Activated CD8-positive, alpha-beta T cell treated with anti-CD3 and anti-CD28 coated beads for 36 hours (primary cell): ENCODE results near the gene GARIN5A. TPM values are rescaled to one million over a fixed set of nuclear protein-coding genes. Genes with fewer than 3 reads are reported as not detected.
"Not testable (repeated sequence)": the region's sequence is repeated elsewhere in the genome, so short reads cannot be mapped to it uniquely, and the experiment has no call there.

Source experiments
- ATAC-seq: fragments of 200-7000 bp; cut with Tn5 transposase; one replicate; pipeline ENCODE4 v1.10.0; 2021; ENCODE audit warnings: mild to moderate bottlenecking, moderate library complexity
- CTCF ChIA-PET: fragments of 350-600 bp; sonication (Branson Sonifier 250); formaldehyde crosslinking; loops from one replicate; lab custom pipeline; 2021; ENCODE audit warnings: antibody characterized with exemption; lab: Charles Lee
- POLR2A ChIA-PET: fragments of 350-600 bp; sonication (Branson Sonifier 250); formaldehyde crosslinking; loops from one replicate; lab custom pipeline; 2021; ENCODE audit warnings: antibody characterized with exemption; lab: Charles Lee
- DNase-seq: peaks from one replicate; pipeline ENCODE4 v3.0.0-alpha.2; 2020
- H3K27ac Mint-ChIP-seq: one replicate; pipeline ENCODE4 v1.8.0; 2021; ENCODE audit warnings: mild to moderate bottlenecking, mixed read lengths
- H3K27me3 Mint-ChIP-seq: one replicate; pipeline ENCODE4 v1.8.0; 2021; ENCODE audit warnings: mixed read lengths
- H3K36me3 Mint-ChIP-seq: one replicate; pipeline ENCODE4 v1.8.0; 2021; ENCODE audit warnings: low read depth, mixed read lengths
- H3K4me1 Mint-ChIP-seq: one replicate; pipeline ENCODE4 v1.8.0; 2021; ENCODE audit warnings: low read depth, mixed read lengths
- H3K4me3 Mint-ChIP-seq: one replicate; pipeline ENCODE4 v1.8.0; 2021; ENCODE audit warnings: mild to moderate bottlenecking, moderate library complexity, mixed read lengths
- H3K9me3 Mint-ChIP-seq: one replicate; pipeline ENCODE4 v1.8.0; 2021; ENCODE audit warnings: mixed read lengths
- CTCF ChIP-seq: fragments of 200-600 bp; IDR thresholded peaks from one replicate; pipeline ENCODE4 v1.8.0; 2022; ENCODE audit warnings: antibody characterized with exemption, mild to moderate bottlenecking
- intact Hi-C: fragments of 100-400 bp; cut with micrococcal nuclease; formaldehyde crosslinking; loops from one replicate; pipeline ENCODE4 v1.10.0; 2022
- total RNA-seq, 2 experiments: library from RNA; stranded (reverse); gene quantifications; one replicate each; pipeline ENCODE4 v1.2.3, GENCODE V29; 2021

The GARIN5A gene
- total RNA-seq, 2 experiments from 2014 or later: 0.36 to 1.5 TPM

GRCh38 chr19:50444059-50444458 lies 32.6 kb downstream of the GARIN5A start:
- intact Hi-C loops: no loop called here
- no peak overlapping the region for H3K4me3 Mint-ChIP-seq
- H3K4me1 Mint-ChIP-seq: no peaks in the 10 kb centered on the region
- CTCF ChIA-PET: no interaction called here
- H3K27ac Mint-ChIP-seq: no peak overlapping the region
- TF ChIP-seq CTCF: no peak
- DNase-seq (no peak), ATAC-seq (no peak)
- peaks cover 2% of the 10 kb centered on the region for H3K27me3 Mint-ChIP-seq
- no peaks in the 10 kb centered on the region for H3K9me3 Mint-ChIP-seq
- no peaks in the 10 kb centered on the region for H3K36me3 Mint-ChIP-seq
- POLR2A ChIA-PET: no interaction called here

- ATAC-seq, DNase-seq, intact Hi-C loops, H3K9me3 Mint-ChIP-seq, H3K27ac Mint-ChIP-seq, H3K4me3 Mint-ChIP-seq, H3K36me3 Mint-ChIP-seq, POLR2A ChIA-PET, CTCF ChIA-PET, H3K4me1 Mint-ChIP-seq, H3K27me3 Mint-ChIP-seq: not testable (repeated sequence)
Measured at GRCh38 chr19:50439130-50439529, 37.5 kb downstream of the GARIN5A start.

DNA sequence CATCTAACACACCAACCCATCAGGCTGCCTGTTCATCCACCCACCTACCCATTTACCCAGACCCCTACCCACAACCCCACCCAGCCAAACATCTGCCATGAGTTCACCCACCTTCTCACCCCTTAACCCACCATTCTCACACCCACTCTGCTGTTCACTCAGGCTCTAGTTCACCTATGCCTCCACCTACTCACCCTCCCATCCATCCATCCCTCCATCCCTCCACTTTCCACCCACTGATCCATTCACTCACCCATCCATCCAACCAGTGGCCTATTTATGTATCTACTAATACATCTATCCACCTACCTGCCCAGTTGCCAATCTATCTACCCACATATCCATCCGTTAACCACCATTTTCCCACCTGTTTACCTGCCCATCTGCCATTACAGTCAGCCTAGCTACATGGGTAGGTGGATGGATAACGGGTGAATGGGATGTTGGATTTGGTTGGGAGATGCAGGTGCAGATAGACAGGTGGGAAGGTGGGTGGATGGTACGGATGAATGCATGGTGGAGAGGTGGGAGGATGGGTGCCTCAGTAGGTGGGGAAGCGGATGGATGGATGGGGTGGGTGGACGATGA lies 38.7 kb downstream of the GARIN5A start:
- no peaks in the 10 kb centered on the region for H3K9me3 Mint-ChIP-seq
- no peak for ATAC-seq
- no peak overlapping the region for H3K27ac Mint-ChIP-seq
- H3K27me3 Mint-ChIP-seq: peaks cover 3% of the 10 kb centered on the region
- POLR2A ChIA-PET: interaction anchor here (0.6 kb wide), 1 partner anchor 9 kb away, joined by 3 read pairs; no protein-coding TSS in a partner anchor
- H3K4me1 Mint-ChIP-seq: no peaks in the 10 kb centered on the region
- intact Hi-C loops: no loop called here
- H3K4me3 Mint-ChIP-seq: no peak overlapping the region
- CTCF ChIA-PET: no interaction called here
- no peak for TF ChIP-seq CTCF
- no peak for DNase-seq
- no peaks in the 10 kb centered on the region for H3K36me3 Mint-ChIP-seq

DNA sequence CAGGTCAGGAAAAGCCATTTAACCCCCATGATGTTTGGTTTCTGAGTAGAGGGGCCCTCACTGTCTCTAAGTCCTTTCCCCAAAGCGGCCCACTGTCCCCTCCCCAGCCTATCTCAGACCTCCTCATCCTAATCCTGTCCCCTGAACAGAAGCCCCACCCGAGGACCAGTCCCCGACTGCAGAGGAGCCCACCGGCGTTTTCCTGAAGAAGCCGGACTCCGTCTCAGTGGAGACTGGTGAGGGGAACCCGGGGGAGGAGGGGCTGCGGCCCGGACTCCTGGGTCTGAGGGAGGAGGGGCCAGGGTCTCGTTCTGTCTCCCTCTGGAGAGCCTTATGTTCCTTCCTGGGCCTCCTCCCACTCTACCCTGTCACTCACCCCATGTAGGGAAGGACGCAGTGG lies 41.0 kb downstream of the GARIN5A start:
- ATAC-seq: no peak
- ChIA-PET CTCF (no interaction called here), POLR2A (no interaction called here)
- H3K27me3 Mint-ChIP-seq: peaks cover 10% of the 10 kb centered on the region
- H3K36me3 Mint-ChIP-seq: no peaks in the 10 kb centered on the region
- peaks cover 8% of the 10 kb centered on the region for H3K4me1 Mint-ChIP-seq
- H3K4me3 Mint-ChIP-seq: no peak overlapping the region
- no peak overlapping the region for H3K27ac Mint-ChIP-seq
- TF ChIP-seq CTCF: no peak
- intact Hi-C loops: no loop called here
- DNase-seq: no peak
- no peaks in the 10 kb centered on the region for H3K9me3 Mint-ChIP-seq

DNA sequence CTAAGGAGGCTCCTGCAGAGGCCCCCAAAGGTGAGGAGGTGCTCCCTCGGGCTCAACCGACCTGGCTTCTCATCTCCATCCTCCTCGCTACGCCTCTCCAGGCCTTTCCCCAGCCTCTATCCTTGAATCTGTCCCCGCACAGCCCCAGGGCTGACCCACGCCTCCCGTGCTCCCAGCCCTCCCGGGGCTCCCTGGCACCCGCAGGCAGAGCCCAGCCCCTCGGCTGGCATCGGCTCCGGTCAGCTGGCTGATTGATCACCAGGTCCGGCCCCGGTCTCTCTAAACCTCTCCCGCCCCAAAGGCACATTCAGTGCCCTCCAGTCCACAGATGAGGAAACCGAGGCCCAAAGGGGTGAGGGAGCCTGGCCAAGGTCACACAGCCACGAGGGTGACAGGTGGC lies 41.4 kb downstream of the GARIN5A start:
- ChIA-PET POLR2A (no interaction called here), CTCF (no interaction called here)
- no peak for DNase-seq
- Mint-ChIP-seq H3K27me3 (peaks cover 10% of the 10 kb centered on the region), H3K9me3 (no peaks in the 10 kb centered on the region), H3K4me1 (peaks cover 9% of the 10 kb centered on the region), H3K27ac (no peak overlapping the region), H3K4me3 (no peak overlapping the region), H3K36me3 (no peaks in the 10 kb centered on the region)
- ATAC-seq: no peak
- intact Hi-C loops: no loop called here
- TF ChIP-seq CTCF: no peak
